Neural cell (in vitro differentiated cells): ENCODE measurements around the gene ACSM4.

ENCODE experiments used
- CTCF ChIP-seq: fragments of 450-650 bp; IDR thresholded peaks from 2 replicates; pipeline ENCODE4 v1.5.1; 2014; ENCODE audit warnings: antibody characterized with exemption, mild to moderate bottlenecking, moderate library complexity; ENCODE audit not compliant: poor library complexity, severe bottlenecking
- EP300 ChIP-seq: fragments of 450-650 bp; conservative IDR thresholded peaks from 2 replicates; pipeline ENCODE4 v1.6.1; 2014; ENCODE audit warnings: antibody characterized with exemption, mild to moderate bottlenecking, moderate library complexity; ENCODE audit not compliant: poor library complexity, severe bottlenecking
- EZH2 ChIP-seq: fragments of 200-600, 300-800 bp; shearing (Covaris generic), sonication (generic); IDR thresholded peaks from 2 replicates; pipeline ENCODE4 v1.6.1; 2014; ENCODE audit warnings: antibody characterized with exemption, low read length, borderline replicate concordance, mild to moderate bottlenecking; ENCODE audit not compliant: insufficient read depth, poor library complexity, severe bottlenecking
- MXI1 ChIP-seq: fragments of 450-650 bp; conservative IDR thresholded peaks from 2 replicates; pipeline ENCODE4 v1.6.1; 2014; ENCODE audit warnings: antibody characterized with exemption, mild to moderate bottlenecking; ENCODE audit not compliant: poor library complexity, severe bottlenecking
- POLR2AphosphoS5 ChIP-seq: IDR thresholded peaks from 2 replicates; pipeline ENCODE4 v1.6.1; 2012
- RAD21 ChIP-seq: fragments of 450-650 bp; conservative IDR thresholded peaks from 2 replicates; pipeline ENCODE4 v1.6.1; 2014; ENCODE audit warnings: antibody characterized with exemption, mild to moderate bottlenecking, moderate library complexity
- SMC3 ChIP-seq: fragments of 450-650 bp; conservative IDR thresholded peaks from 2 replicates; pipeline ENCODE4 v1.6.1; 2014; ENCODE audit warnings: antibody characterized with exemption, mild to moderate bottlenecking, moderate library complexity; ENCODE audit not compliant: poor library complexity
- TAF1 ChIP-seq: IDR thresholded peaks from 2 replicates; pipeline ENCODE4 v1.6.1; 2012; ENCODE audit warnings: low read depth

GRCh38 chr12:7303230-7303629, 642 bp upstream of the ACSM4 start:
- TF ChIP-seq CTCF (no peak), EZH2 (no peak), POLR2AphosphoS5 (no peak), MXI1 (no peak), SMC3 (no peak), RAD21 (no peak), EP300 (no peak), TAF1 (no peak)
